ENCODE data around the gene IGF2BP2.
"Not testable (repeated sequence)": the region's sequence is repeated elsewhere in the genome, so short reads cannot be mapped to it uniquely, and the experiment has no call there.

IGF2BP2 gene

GRCh38 chr3:185797993-185798830, 26.6 kb downstream of the IGF2BP2 start:
- no peak for DNase-seq

GRCh38 chr3:185797108-185797881, 27.5 kb downstream of the IGF2BP2 start:
- DNase-seq = no peak

- no peak for DNase-seq
These were observed 28.3 kb downstream of the IGF2BP2 start for GRCh38 chr3:185796431-185797107.

- no peak for DNase-seq
These were observed 31.5 kb downstream of the IGF2BP2 start for GRCh38 chr3:185793381-185793780.

GRCh38 chr3:185792955-185793354, 31.9 kb downstream of the IGF2BP2 start:
- no peak for DNase-seq

- no peak for DNase-seq
These were observed 34.7 kb downstream of the IGF2BP2 start for GRCh38 chr3:185789891-185790830.

GRCh38 chr3:185789134-185789533, 35.7 kb downstream of the IGF2BP2 start:
- no peak for DNase-seq

GRCh38 chr3:185788292-185788691, 36.5 kb downstream of the IGF2BP2 start:
- no peak for DNase-seq

- no peak for DNase-seq
These were observed 37.6 kb downstream of the IGF2BP2 start for GRCh38 chr3:185786956-185787877.

- DNase-seq = not testable (repeated sequence)
These were observed 38.6 kb downstream of the IGF2BP2 start for GRCh38 chr3:185786258-185786657.

GRCh38 chr3:185784317-185784716, 40.5 kb downstream of the IGF2BP2 start:
- no peak for DNase-seq

GRCh38 chr3:185781759-185782158, 43.1 kb downstream of the IGF2BP2 start:
- DNase-seq = no peak

GRCh38 chr3:185779461-185779860, 45.4 kb downstream of the IGF2BP2 start:
- no peak for DNase-seq

GRCh38 chr3:185778821-185779220, 46.0 kb downstream of the IGF2BP2 start:
- DNase-seq = no peak

GRCh38 chr3:185778094-185778493, 46.7 kb downstream of the IGF2BP2 start:
- no peak for DNase-seq

- DNase-seq = no peak
These were observed 54.7 kb downstream of the IGF2BP2 start for GRCh38 chr3:185770109-185770508.

- DNase-seq = not testable (repeated sequence)
These were observed 56.3 kb downstream of the IGF2BP2 start for GRCh38 chr3:185768578-185768982.

- no peak for DNase-seq
These were observed 57.7 kb downstream of the IGF2BP2 start for GRCh38 chr3:185767002-185767688.

- DNase-seq = no peak
These were observed 58.4 kb downstream of the IGF2BP2 start for GRCh38 chr3:185766329-185767001.

- no peak for DNase-seq
These were observed 59.9 kb downstream of the IGF2BP2 start for GRCh38 chr3:185764980-185765370.
